ENCODE measurements around the gene WDR48. TPM values are rescaled to one million over a fixed set of nuclear protein-coding genes. Genes with fewer than 3 reads are reported as not detected.

The WDR48 gene
- total RNA-seq, 1 donor from 2014 or later: 44.1 TPM

DNA sequence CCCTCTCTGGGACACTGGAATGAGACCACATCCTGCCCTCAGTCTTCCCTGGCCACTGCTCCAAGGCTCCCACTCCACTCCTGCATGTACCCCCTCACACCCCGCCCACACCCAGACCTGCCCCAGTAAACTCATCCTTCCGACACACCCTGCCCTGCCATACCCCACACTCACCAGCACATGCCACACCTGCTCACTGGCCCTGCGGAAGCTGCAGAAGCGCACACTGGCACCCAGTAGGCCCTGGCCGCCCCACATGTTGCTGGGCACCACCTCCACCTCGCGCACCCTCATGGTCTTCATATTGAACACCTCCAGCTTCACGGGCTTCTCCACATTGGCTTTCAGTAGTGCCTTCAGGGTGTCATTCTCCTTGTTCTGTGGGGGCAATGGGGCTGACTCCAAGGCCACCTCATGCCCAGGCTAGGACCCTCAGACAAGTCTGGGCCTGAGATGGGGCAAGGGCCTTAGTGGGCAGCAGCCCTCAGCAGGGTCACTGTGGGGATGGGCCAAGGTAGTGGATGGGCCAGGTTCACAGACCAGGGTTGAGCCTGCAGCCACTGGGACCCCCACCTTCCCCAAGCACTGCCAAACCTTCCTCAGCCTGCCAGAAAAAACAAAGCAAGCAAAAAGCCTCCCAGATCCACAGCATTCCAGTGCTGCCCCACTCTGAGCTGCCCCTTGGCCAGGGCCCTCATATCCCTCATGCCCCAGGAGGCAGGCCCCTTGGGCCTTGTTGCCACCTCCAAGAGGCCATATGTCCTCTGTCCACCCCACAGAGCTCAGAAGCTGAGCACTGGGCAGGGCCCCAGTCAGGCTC lies 50.9 kb downstream of the WDR48 start:
- no peak for DNase-seq

DNA sequence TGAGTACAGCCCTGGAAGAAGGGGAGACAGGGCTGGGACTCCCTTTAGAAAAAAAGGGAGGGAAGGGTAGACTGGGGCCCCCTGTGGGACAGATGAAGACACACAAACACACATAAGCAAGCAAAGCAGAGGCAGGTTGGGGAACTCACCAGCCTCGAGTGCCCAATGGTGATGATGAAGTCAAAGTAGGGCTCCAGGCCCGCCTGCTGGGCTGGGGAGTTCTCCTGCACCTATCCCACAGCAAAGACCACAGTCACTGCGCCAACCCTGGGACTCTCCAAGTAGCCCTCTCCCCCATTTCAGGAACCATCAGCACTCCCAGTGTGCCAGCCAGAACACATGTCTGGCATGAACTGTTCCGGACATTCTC lies 51.5 kb downstream of the WDR48 start:
- no peak for DNase-seq

DNA sequence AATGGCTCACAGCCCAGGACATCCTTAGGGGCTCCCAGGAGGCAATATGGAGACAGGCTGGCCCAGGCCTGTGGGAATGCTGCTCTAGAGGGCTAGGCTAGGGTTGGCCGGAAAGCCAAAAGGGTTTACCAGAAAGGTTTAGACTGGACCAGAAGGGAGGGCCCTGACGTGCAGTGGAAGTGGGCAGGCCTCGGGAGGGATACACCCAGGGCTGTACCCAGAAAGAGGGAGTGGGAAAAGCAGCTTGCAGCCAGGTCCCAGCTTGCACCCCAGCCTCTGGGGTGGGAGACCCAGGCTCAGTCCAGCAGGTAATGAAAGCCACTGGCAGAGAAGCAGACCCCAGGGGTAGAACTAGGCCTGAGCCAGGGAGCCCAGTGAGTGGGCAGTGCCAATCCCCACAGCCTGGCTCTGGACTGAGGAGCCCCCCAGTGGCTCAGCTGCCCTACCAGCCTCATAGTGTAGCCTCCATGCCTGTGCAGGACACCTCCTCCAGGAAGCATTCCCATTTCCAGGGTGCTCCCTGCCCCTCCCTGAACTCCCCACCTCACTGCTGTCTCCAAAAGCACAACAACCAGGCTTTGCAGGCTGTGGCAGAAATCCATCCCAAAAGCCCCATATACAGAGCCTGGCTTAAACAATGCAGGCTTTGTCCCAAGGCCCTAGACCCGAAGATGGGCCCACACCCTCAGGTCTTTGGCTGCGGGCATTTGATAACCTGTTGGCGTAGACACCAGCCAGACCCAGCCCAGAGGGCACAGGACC lies 52.2 kb downstream of the WDR48 start:
- DNase-seq: no peak

DNA sequence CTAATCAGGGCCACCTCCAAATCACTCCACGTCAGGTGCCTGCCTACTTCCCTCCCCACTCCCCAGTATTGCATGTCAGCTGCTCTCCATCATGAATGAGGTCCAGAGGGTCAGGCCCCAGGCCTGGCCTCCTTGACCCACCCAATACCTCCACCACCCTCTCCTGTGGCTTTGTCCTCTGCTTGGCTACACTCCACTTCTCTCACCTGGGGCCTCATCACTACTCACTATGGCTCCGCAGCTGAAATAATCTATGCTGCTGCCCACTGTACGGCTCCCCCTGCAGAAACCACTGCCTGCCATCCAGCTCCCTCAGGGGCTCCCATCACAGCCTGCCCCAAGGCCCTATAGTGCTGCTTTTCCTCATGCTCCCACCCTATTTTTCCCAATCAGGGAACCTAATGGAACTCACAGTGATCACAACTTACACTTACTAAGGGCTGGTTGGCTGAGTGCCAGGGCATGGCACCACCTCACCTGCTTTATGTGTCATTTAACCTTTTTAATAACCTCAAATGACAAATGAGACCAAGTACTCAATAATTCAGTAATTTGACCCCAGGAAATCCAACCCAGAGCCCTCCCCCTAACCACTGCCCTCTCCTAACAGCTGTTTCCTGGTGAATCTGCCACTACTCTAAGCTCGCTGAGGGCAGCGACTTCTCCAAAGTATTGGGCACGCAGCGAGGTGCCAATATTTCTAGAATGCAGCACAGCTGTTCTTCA lies 53.3 kb downstream of the WDR48 start:
- no peak for DNase-seq

DNA sequence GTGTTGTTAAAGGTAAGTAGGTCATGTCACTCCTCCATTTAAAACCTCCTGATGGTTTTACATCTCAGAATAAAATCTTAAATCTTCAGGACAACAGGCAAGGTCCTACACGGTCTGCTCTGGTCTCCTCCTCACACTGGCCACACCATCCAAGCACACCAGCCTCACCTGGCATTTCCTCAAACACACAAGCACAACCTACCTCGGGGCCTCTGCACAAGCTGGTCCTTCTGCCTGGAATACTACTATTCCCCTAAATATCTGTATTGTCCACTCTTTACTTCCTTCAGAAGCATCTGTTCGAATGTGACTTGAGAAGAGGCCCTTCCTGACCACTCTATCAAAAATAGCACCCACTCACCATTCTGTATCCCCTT lies 53.9 kb downstream of the WDR48 start:
- DNase-seq: no peak

DNA sequence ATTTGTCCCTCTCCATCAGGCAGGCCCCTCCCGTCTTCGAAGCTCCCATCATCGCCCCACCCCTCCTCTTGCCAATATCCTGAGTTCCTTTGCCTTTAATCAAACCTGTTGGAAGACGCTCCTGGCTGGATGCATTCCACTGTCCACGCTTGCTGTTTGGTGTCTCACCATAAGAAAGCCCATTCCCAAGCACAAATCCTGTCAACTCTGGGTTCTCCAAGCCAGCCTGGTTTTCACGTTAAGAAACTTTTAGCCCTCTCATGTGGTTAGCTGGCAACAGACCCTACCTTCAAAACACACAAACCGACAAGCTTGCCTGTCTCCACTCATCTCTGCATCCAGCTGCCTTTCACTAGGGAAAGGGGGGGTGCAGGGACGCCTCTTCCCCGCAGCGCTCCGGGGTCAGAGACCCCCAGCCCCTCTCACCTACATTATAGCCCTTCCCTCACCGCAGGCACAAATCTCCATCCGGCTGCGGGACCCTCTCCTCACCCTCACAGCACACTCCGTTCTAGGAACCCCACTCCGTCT lies 54.5 kb downstream of the WDR48 start:
- DNase-seq: no peak

DNA sequence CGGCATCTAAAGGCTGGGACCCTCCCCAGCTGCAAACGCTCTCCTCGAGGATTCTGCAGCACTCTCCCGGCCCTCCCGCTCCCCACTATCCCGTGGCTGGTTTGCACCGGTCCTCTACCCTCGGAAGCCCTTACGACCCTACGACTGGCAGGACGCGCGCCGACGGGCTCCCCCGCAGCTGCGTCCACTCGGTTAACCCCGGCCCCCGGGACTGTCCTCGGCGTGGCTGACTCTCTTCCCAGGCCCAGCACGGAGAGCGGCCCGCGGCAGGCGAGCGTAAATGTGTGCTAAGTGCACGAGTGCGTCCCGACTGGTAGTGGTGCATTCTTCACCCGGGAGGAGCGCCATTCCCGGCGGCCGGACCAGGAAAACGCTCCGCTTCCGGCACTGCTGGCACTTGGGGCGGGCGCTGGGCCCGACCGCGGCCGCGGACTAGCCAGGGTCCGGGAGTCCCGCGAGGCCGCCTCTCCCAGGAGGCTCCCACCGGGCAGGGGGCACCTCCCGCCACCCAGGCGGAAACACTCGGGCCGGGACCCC lies 55.1 kb downstream of the WDR48 start:
- peak; percentile 24 for DNase-seq

DNA sequence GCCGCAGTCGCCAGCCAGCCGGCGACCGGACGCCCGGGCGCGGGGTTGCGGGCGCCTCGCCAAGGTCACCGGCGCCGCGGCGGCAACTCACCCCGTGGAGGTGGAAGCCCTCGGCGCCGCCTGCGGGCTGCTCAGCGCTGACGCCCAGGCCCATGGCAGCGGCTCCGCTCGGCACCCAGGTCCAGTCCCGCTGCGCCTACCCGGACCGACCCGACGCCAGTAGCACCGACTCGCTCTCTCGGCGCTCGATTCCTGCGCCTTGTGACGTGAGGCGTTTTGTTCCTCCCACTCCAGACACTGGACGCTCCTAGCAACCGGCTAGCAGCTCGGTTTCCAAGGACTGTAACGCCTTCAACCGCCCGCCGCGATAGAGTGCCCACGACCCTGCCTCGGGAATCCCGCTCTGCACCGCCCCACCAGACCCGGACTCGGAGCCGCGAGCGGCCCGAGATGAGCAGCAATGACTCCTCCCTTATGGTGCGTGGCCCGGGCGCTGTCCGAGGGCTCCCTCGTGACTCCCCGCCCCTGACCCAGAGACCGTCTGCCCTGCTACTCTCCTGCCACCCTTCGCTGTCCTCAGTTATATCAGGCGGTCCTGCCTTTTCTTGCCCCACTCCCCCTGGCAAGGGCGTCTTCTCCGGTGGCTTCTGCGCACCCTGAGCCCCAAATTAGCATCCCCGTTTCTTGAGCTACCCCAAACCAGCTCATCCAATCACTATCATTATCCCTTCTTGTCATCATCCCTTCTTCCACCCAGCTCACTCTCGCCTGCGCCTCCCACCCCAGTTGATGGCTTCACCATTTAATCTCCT lies 55.8 kb downstream of the WDR48 start, which contains the start of the genes GORASP1 and TTC21A:
TSS of gene GORASP1 (minus strand) at position 240 of the 812 bp plus-strand sequence. CDS start at position 154, 86 bp downstream.
TSS of gene TTC21A (plus strand) at position 293 of the 812 bp plus-strand sequence. CDS start at position 451, 158 bp downstream.
- peak; percentile 91 for DNase-seq

DNA sequence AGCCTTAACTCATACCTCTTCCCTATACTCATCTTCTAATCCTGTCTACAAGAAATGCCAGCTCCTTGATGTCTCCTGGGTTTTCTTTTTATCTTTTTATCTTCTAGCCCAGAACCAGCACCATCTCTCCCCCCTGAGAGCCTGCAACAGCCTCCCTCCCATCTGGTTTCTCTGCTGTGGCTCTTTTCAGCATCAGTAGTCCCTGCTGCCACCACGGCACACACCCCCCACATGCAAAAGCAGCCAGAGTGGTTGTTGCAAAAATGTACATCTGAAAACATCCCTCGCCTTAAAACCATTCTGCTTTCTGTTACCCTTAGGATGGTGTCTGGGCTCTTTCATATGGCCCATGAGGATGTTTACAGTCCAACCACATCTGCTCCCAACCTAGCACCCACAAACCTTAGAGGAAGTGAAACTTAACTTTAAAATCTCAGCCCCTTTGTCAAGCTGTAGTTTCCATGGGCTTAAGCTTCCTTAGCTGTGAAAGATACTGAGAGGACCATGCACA lies 56.4 kb downstream of the WDR48 start:
- DNase-seq: peak; percentile 3

DNA sequence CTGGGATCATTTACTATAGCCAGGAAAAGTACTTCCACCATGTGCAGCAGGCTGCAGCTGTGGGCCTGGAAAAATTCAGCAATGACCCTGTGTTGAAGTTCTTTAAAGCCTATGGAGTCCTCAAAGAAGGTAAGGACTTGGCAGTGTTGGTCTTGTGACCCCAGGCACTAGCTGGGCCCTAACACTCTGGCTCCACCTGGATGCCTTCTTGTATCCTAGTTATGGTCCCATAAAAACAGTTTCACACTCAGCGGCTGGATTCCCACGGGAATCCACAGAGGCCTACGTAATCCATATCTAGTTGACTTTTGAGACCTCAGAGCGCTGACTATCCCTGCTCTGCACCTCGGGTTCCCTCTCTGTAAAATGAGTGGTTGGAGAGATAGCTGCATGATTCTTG lies 57.3 kb downstream of the WDR48 start:
- no peak for DNase-seq

DNA sequence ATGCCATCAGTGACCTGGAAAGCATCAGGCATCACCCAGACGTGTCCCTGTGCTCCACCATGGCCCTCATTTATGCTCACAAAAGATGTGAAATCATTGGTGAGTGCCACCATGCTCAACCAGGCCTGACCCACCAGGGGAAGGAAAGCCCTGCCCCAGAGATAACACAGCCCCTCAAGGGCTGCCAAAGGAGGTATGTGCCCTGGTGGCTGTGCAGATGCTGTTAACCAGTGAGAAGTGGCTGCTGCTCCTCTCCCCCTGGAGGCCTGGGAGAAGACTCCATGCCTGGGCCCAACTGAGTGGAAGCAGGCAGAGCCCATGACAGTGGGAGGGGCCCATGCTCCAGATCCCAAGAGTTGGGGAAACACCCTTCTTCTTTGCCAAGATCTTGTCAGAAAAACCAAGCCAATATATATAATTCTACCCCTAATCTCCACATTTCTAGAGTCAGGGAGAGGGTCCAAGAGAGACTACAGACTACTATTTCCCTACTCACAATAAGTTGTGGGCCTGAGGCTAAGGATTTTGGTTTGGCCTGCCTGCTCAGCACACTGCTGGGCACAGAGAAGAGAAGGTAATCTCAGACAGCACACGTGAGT lies 58.3 kb downstream of the WDR48 start:
- no peak for DNase-seq

DNA sequence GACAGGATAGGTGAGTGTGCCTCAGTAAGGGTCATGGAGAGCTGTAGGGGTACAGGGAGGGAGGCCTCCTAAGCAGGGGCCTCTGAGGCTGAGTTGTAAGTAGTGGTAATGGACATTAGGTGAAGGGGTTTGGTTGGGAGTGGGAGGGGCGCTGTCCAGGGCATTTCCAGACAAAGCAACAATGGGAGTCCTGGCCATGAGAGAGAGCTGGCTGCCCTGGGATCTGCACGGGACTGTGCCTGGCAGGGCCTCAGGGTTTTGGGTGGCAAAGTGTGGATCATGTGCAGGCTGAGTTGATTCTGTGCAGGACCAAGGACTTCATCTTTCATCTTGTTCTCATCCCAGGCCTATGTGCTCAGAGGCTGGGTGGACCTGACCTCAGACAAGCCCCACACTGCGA lies 60.3 kb downstream of the WDR48 start:
- no peak for DNase-seq

DNA sequence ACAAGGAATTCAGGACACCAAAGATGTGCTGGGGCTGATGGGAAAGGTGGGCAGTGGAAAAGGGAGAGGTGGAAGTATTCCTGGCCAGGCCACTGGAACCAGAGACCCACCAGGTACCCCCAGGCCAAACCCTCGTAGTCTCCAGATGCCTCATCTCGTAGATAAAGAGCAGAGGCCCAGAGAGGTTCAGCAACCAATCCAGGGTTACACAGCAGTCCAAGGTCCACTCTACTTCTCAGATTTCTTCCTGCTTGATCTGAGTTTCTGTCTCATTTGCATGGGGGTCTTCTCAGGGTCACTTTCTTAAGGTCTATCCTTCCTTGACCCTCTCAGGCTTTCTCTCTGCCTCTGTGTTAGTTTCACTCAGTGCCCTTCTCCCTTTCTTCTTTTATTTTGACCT lies 60.7 kb downstream of the WDR48 start:
- no peak for DNase-seq

DNA sequence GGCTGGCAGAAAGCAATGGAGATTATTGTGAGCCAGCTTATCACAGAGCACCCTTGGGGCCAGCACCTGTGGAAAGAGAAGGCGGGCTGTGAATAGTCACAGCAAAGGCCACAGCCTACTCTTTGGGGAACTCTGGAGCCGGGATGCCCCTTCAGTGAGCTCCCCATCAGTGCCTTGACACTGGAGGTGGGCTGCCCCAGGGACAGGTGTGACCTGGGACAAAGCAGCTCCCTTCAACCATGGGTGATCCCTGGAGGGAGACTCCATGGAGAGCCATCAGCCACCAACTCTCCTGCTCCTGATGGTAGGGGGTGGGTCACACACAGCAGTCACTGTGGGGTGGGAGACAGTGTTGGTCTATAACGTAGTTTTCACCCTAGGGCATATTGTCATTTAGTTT lies 61.5 kb downstream of the WDR48 start:
- no peak for DNase-seq

DNA sequence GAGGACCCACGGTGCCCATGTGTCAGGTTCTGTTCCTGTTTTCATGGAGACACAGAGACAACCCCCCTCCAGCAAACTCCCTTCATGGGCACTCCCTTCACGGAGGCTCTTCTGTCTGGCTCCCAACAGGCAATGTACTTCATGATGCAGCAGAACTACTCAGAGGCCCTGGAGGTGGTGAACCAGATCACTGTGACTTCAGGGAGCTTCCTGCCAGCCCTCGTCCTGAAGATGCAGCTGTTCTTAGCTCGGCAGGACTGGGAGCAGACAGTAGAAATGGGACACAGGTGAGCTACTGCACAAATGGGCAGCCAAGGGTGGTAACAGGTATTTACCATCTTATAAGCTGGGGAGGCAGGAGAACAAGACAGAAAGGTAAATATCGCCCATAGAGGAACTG lies 62.6 kb downstream of the WDR48 start:
- DNase-seq: no peak

DNA sequence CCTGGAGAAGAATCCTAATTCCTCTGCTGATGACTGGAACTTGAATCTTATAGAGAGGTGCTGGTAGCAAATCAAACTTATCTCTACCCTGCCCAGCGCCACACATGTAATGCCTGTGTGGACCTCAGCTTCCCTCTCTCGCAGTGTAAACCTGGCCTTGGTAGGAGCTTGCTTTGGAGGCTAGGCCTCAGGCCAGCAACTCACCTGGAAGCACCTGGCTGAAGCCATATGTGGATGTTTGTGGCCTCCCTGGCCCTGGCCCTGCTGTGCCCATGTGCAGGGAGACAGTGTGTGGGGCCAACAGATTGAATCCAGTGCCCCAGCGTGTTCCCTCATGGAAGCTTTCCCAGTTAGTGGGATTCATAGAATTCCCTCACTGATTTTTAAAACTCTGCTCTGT lies 64.1 kb downstream of the WDR48 start:
- DNase-seq: no peak

DNA sequence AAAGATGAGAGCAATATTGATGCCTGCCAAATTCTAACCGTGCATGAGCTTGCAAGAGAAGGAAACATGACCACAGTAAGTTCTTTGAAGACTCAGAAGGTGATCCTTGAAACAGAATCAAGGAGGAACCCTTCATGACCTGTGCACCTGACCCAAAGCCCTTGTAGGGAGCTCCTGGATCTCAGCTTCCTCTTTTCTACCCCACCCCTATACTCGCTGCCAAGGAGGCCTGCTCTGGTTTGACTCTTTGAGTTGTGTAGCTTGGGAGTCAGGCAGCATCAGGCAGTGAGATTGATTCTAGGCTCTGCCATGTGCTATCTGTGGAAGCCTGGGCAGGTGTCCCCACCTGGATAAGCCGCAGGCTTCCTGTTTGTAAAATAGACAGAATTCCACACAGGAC lies 66.3 kb downstream of the WDR48 start:
- no peak for DNase-seq

DNA sequence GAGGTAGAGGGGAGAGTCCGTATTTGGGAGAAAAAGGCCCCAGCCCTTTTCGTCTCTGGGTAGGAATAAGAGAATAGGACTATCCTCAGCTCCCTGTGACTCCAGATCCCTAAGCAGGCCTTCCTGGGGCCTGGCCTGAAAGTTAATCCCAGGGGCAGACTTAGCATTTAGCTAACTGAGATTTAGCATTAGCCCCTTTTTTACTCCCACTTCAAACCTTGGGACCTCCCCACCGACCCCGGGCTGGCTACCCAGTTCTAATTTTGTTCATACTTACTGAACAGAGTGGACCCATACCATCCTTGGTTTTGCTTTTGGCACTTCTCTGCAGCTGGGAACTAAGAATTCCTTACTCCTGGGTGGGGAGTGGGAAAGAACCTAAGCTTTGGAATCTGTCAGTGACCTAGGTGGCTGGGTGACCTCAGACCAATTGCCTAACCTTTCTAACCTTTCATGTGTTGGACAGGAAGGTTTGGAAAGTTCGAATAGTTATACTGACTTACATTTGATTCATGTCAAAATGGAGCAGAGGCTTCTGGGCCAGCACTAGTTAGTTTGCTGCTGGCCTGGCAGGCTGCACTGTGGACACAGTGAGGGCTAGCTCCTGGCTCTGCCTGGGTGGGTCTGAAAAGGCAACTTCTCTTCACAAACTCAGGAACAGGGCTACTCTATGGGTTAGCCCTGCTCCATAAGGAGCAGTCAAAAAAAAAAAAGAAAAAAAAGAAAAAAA lies 67.3 kb downstream of the WDR48 start:
- DNase-seq: no peak

DNA sequence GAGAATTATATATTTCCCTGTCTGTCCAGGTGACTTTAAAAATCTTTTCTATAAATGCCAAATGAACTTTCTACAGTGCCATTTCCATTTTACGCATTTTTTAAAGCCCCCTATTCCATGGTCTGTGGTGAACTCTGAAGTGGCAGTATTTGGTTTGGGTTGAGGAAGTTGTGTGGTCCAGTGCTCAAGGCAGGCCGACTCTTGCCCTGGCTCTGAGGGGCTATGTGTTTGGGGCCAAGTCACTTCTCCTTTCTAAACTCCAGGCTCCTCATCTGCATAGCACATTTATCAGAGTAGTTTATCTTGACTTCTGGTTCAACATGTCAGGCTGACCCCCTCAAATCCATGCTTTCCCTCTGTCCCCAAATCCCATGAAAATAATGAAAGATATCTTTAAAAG lies 69.8 kb downstream of the WDR48 start:
- no peak for DNase-seq

DNA sequence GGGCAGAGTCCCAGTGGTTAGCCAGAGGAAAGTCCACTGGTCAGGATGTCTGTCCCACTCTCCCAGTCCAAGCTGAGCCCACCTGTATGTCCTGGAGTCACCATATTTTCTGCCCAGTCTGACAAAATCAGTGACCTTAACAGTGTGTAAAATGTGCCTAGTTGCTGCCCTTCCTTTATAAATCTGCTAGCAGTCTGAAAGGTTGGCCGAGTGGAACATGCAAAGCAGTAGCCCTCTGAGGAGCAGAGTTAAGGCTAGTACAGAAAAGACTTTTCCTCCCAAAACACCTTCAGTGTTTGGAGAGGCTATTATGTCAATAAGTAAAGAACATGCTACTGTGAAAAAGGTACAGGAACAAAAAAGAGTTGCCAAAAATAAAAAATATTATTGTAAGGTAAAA lies 71.0 kb downstream of the WDR48 start:
- no peak for DNase-seq
